PC-9 (cell line): Measurements from ENCODE around the gene SPESP1. TPM values are rescaled to one million over a fixed set of nuclear protein-coding genes. Genes with fewer than 3 reads are reported as not detected.

Experiments used
- Bru-seq: library from RNA; stranded (reverse); fragments of 400-500 nt; gene quantifications from one replicate; lab custom pipeline; 2021; lab: Mats Ljungman, UMichigan
- BruChase-seq, 2 experiments: library from RNA; stranded (reverse); fragments of 400-500 nt; gene quantifications; one replicate each; lab custom pipeline; 2021; lab: Mats Ljungman, UMichigan
- BruUV-seq: library from RNA; stranded (reverse); fragments of 400-500 nt; replicated peaks from 2 replicates; lab custom pipeline; 2021; lab: Mats Ljungman, UMichigan
- CTCF ChIA-PET: fragments of 300-600 bp; sonication (Branson Sonifier 250); formaldehyde crosslinking; loops from one replicate; lab custom pipeline; 2022; ENCODE audit warnings: antibody characterized with exemption; lab: Charles Lee
- POLR2A ChIA-PET: fragments of 300-600 bp; sonication (Branson Sonifier 250); formaldehyde crosslinking; loops from one replicate; lab custom pipeline; 2022; ENCODE audit warnings: antibody characterized with exemption; ENCODE audit not compliant: unreplicated experiment; lab: Charles Lee
- DNase-seq, 2 experiments: peaks; one replicate each; pipeline versions ENCODE4 v3.0.0 to v3.0.0-alpha.2; 2015 to 2022; ENCODE audit warnings: mixed read lengths in 1 of 2
- H2AFZ ChIP-seq: fragments of 200-600 bp; sonication (generic); 2 replicates; pipeline ENCODE4 v1.8.1; 2017; ENCODE audit warnings: antibody characterized with exemption
- H3F3A ChIP-seq: fragments of 200-600 bp; sonication (generic); 2 replicates; pipeline ENCODE4 v1.8.1; 2017; ENCODE audit warnings: antibody characterized with exemption, mild to moderate bottlenecking, low read depth; ENCODE audit not compliant: insufficient read depth
- H3K27ac ChIP-seq: fragments of 200-600 bp; sonication (generic); 2 replicates; pipeline ENCODE4 v1.6.1; 2016; ENCODE audit warnings: mixed run types
- H3K27me3 ChIP-seq: fragments of 200-600 bp; sonication (generic); 2 replicates; pipeline ENCODE4 v1.6.1; 2016; ENCODE audit warnings: low read depth, mixed run types; ENCODE audit not compliant: insufficient read depth
- H3K36me3 ChIP-seq: fragments of 200-600 bp; sonication (generic); 2 replicates; pipeline ENCODE4 v1.6.1; 2016; ENCODE audit warnings: low read depth, mixed run types
- H3K4me1 ChIP-seq: fragments of 200-600 bp; sonication (generic); replicated peaks from 2 replicates; pipeline ENCODE4 v1.6.1; 2016; ENCODE audit warnings: mixed run types; ENCODE audit not compliant: insufficient read depth
- H3K4me2 ChIP-seq: fragments of 200-600 bp; sonication (generic); 2 replicates; pipeline ENCODE4 v1.6.1; 2017; ENCODE audit warnings: mixed run types
- H3K4me3 ChIP-seq: fragments of 200-600 bp; sonication (generic); 2 replicates; pipeline ENCODE4 v1.6.1; 2016; ENCODE audit warnings: mixed run types
- H3K79me2 ChIP-seq: fragments of 200-600 bp; sonication (generic); 2 replicates; pipeline ENCODE4 v1.6.1; 2017; ENCODE audit warnings: low read depth, mixed run types
- H3K9me2 ChIP-seq: fragments of 200-600 bp; sonication (generic); 2 replicates; pipeline ENCODE4 v1.8.1; 2017; ENCODE audit warnings: mild to moderate bottlenecking; ENCODE audit not compliant: insufficient read depth
- H3K9me3 ChIP-seq: fragments of 200-600 bp; sonication (generic); 2 replicates; pipeline ENCODE4 v1.8.1; 2016; ENCODE audit warnings: low read depth; ENCODE audit not compliant: insufficient read depth
- H4K20me1 ChIP-seq: fragments of 200-600 bp; sonication (generic); 2 replicates; pipeline ENCODE4 v1.8.1; 2017; ENCODE audit not compliant: insufficient read depth
- CTCF ChIP-seq: fragments of 200-600 bp; sonication (generic); conservative IDR thresholded peaks from 2 replicates; pipeline ENCODE4 v1.6.1; 2017; ENCODE audit warnings: mixed run types, antibody characterized with exemption, mild to moderate bottlenecking, moderate library complexity
- EZH2 ChIP-seq: fragments of 200-600 bp; sonication (generic); IDR thresholded peaks from 2 replicates; pipeline ENCODE4 v1.8.0; 2017; ENCODE audit warnings: antibody characterized with exemption, low read depth
- intact Hi-C: fragments of 100-400 bp; cut with micrococcal nuclease; formaldehyde crosslinking; loops from one replicate; pipeline ENCODE4 v1.10.0; 2022; ENCODE audit not compliant: unreplicated experiment
- long read RNA-seq: library from polyadenylated mRNA; stranded (forward); transcript quantifications from one replicate; pipeline ENCODE4 v2.0.0, GENCODE V29; 2022
- total RNA-seq: library from RNA; stranded (reverse); gene quantifications from 2 replicates; pipeline ENCODE4 v1.2.3, GENCODE V29; 2021

SPESP1 gene
- total RNA-seq = not detected in 2 replicates
- not detected for Bru-seq, nascent RNA
- percentile 26 among the genes with signal in this experiment for BruChase-seq, experiment 1, labeled RNA remaining after a 2-hour chase
- BruChase-seq, experiment 2, labeled RNA remaining after a 6-hour chase = not detected
- long read RNA-seq, partial matches to known transcripts = 0 of 3 reads
- long read RNA-seq, other reads (novel, unspliced or antisense) = 3 of 3 reads

- intact Hi-C loops = no loop called here
- no peak within 1 kb of the TSS for H3K4me3 ChIP-seq
- H3K9me3 ChIP-seq = no peaks in the 10 kb centered on the region
- H3F3A ChIP-seq = no peaks in the 10 kb centered on the region
- H3K27ac ChIP-seq = no peak within 1 kb of the TSS
- TF ChIP-seq EZH2 (no peak), CTCF (no peak)
- H3K4me2 ChIP-seq = no peak within 1 kb of the TSS
- no peaks in the 10 kb centered on the region for H3K9me2 ChIP-seq
- BruUV-seq = no TSS peak
- H3K36me3 ChIP-seq = no peaks in the 10 kb centered on the region
- H3K27me3 ChIP-seq = no peaks in the 10 kb centered on the region
- CTCF ChIA-PET = no interaction called here
- POLR2A ChIA-PET = no interaction called here
- no peak for DNase-seq
- no peak within 1 kb of the TSS for H2AFZ ChIP-seq
- no peaks in the 10 kb centered on the region for H3K79me2 ChIP-seq
- no peaks in the 10 kb centered on the region for H3K4me1 ChIP-seq
- H4K20me1 ChIP-seq = no peaks in the 10 kb centered on the region
These were observed at the start of gene SPESP1 for GRCh38 chr15:68930268-68931022. Gene SPESP1, plus strand, starts transcription at chr15:68930525. Its CDS starts 129 bp downstream, at chr15:68930654.

- no peaks in the 10 kb centered on the region for H3F3A ChIP-seq
- CTCF ChIA-PET = interaction anchor here (0.6 kb wide), 1 partner anchor 40 kb away, joined by 3 read pairs; no protein-coding TSS in a partner anchor
- peak overlapping the region; percentile 55 for H3K4me2 ChIP-seq
These were observed 45.3 kb upstream of the SPESP1 start for GRCh38 chr15:68885070-68885469.

More at GRCh38 chr15:68885070-68885469, 45.3 kb upstream of the SPESP1 start:
- Histone ChIP-seq H3K79me2 (no peaks in the 10 kb centered on the region), H3K27me3 (no peaks in the 10 kb centered on the region), H3K4me1 (peaks cover 25% of the 10 kb centered on the region), H3K36me3 (no peaks in the 10 kb centered on the region), H3K9me2 (no peaks in the 10 kb centered on the region), H3K9me3 (no peaks in the 10 kb centered on the region), H3K4me3 (no peak overlapping the region; the same call in 1 of the 2 replicates), H4K20me1 (no peaks in the 10 kb centered on the region), H2AFZ (no peak overlapping the region), H3K27ac (peak overlapping the region; percentile 44)
- TF ChIP-seq CTCF (no peak), EZH2 (no peak)
- intact Hi-C loops = loop anchor here (10.0 kb wide), 1 partner anchor 170 kb away; no protein-coding TSS in a partner anchor
- BruUV-seq = no TSS peak
- POLR2A ChIA-PET = interaction anchor here (0.7 to 0.8 kb wide), 2 partner anchors 470 to 1143 kb away, joined by 4 to 6 read pairs; no protein-coding TSS in a partner anchor
- peak; percentile 73 to 84 for DNase-seq
